Activated CD8-positive, alpha-beta memory T cell treated with anti-CD3 and anti-CD28 coated beads for 36 hours (primary cell): ENCODE data around the gene ARSH. TPM values are rescaled to one million over a fixed set of nuclear protein-coding genes. Genes with fewer than 3 reads are reported as not detected.
"Not testable (repeated sequence)": the region's sequence is repeated elsewhere in the genome, so short reads cannot be mapped to it uniquely, and the experiment has no call there.

Experiments
- CTCF ChIA-PET: fragments of 350-600 bp; sonication (Branson Sonifier 250); formaldehyde crosslinking; loops from one replicate; lab custom pipeline; 2021; ENCODE audit warnings: antibody characterized with exemption; lab: Charles Lee
- POLR2A ChIA-PET: fragments of 350-600 bp; sonication (Branson Sonifier 250); formaldehyde crosslinking; loops from one replicate; lab custom pipeline; 2021; ENCODE audit warnings: antibody characterized with exemption; lab: Charles Lee
- total RNA-seq, 2 experiments: library from RNA; stranded (reverse); gene quantifications; one replicate each; pipeline ENCODE4 v1.2.3, GENCODE V29; 2021

Gene ARSH
- total RNA-seq, 2 experiments from 2014 or later: not detected

- ChIA-PET POLR2A (no interaction called here), CTCF (no interaction called here)
These were observed 19.9 kb downstream of the ARSH start for GRCh38 chrX:3026074-3026815.

GRCh38 chrX:3029129-3029528 is 22.8 kb downstream of the ARSH start:
- ChIA-PET POLR2A (no interaction called here), CTCF (no interaction called here)

- ChIA-PET CTCF (no interaction called here), POLR2A (no interaction called here)
These were observed 30.9 kb downstream of the ARSH start for GRCh38 chrX:3037218-3037617.

GRCh38 chrX:3044196-3044595 is 37.9 kb downstream of the ARSH start:
- ChIA-PET POLR2A (no interaction called here), CTCF (no interaction called here)

- ChIA-PET CTCF (no interaction called here), POLR2A (no interaction called here)
These were observed 38.3 kb downstream of the ARSH start for GRCh38 chrX:3044671-3045070.

- ChIA-PET POLR2A (no interaction called here), CTCF (no interaction called here)
These were observed 40.2 kb downstream of the ARSH start for GRCh38 chrX:3046253-3047240.

GRCh38 chrX:3050523-3051175 is 44.3 kb downstream of the ARSH start:
- POLR2A ChIA-PET: not testable (repeated sequence)
- CTCF ChIA-PET: interaction anchor here (0.7 kb wide), 1 partner anchor 124 kb away, joined by 3 read pairs; no protein-coding TSS in a partner anchor

- POLR2A ChIA-PET: no interaction called here
- CTCF ChIA-PET: no interaction called here
These were observed 46.5 kb downstream of the ARSH start for GRCh38 chrX:3052860-3053259.

GRCh38 chrX:3066555-3066954 is 60.2 kb downstream of the ARSH start:
- ChIA-PET POLR2A (no interaction called here), CTCF (no interaction called here)

- CTCF ChIA-PET: no interaction called here
These were observed 69.6 kb downstream of the ARSH start for GRCh38 chrX:3075959-3076358.

GRCh38 chrX:3076416-3076991 is 70.2 kb downstream of the ARSH start:
- CTCF ChIA-PET: no interaction called here
- POLR2A ChIA-PET: no interaction called here

More at GRCh38 chrX:3075959-3076358, 69.6 kb downstream of the ARSH start:
- POLR2A ChIA-PET: no interaction called here

Other genes starting within 250 kb of the ARSH start
- gene GYG2, start 177.6 kb upstream of the ARSH start, total RNA-seq: not detected
- 1 to 10 TPM; 1.3 TPM for gene ARSD, start 77.2 kb upstream of the ARSH start, total RNA-seq
- not detected for gene ARSF, start 34.9 kb downstream of the ARSH start, total RNA-seq